ENCODE measurements around the gene MUC2.

Gene MUC2

DNA sequence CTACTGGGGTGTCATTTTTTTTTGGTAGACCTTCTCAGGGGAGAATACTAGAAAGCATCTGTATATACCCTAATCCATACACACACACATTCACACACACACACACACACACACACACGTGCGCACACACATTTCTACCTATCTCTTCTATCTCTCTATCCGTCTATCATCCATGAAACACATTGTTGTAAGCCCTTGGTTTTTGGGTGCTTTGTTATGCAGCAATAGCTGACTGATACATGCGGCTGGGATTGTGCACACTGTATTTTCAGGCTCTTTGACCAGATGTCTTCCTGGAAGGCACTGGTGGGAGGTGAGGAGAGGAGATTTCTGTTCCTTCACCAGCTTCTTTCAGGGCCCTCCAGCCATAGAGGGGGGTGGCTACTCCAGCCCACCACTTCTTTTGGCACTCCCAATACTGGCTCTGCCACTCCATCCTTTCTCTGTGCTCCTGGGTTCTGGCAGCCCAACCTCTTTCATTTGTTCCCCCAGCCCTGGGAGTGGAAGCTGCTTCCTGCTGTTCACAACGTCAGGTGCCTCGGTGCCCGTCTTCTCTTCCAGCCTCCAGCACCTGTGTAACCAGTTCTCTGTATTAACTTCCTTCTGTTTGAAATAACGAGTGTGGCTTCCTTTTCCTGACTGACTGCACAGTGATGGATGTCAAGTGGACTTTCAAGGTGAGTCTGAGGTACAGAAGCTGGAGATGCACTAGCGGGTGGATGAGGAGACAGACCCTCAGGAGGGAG is 12.4 kb upstream of the MUC2 start:
- Mint-ChIP-seq H3K36me3 (ENCODE audit: low read depth) (no peaks in the 10 kb centered on the region), H3K27me3 (peaks cover 57% of the 10 kb centered on the region)

DNA sequence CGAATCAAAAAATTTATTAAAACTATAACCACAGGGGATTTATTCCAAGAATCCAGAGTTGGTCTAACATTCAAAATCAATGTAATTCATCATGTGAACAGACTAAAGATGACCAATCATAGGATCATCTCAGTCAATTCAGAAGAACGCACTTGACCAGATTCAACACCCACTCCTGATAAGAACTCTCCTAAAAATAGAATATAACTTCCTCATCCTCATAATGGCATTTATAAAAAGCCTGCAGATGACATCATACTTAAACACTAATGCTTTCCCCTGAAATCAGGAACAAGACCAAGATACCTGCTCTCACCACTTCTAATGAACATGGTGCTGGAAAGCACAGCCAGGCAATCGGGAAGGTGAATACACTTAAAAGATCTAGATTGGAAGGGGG is 10.5 kb upstream of the MUC2 start:
- H3K9me3 Mint-ChIP-seq, result peaks cover 12% of the 10 kb centered on the region
- peaks cover 52% of the 10 kb centered on the region for H3K27me3 Mint-ChIP-seq
- H3K4me1 Mint-ChIP-seq (ENCODE audit: low read depth), result peaks cover 6% of the 10 kb centered on the region
- no peaks in the 10 kb centered on the region for H3K36me3 Mint-ChIP-seq (ENCODE audit: low read depth)
- H3K27ac Mint-ChIP-seq, result no peak overlapping the region
- intact Hi-C loops (cut with micrococcal nuclease), result no loop called here
- H3K4me3 Mint-ChIP-seq, result no peak overlapping the region

More for the DNA sequence above, 12.4 kb upstream of the MUC2 start:
- H3K4me3 Mint-ChIP-seq, result no peak overlapping the region
- H3K4me1 Mint-ChIP-seq (ENCODE audit: low read depth), result peaks cover 6% of the 10 kb centered on the region
- intact Hi-C loops (cut with micrococcal nuclease), result no loop called here
- H3K27ac Mint-ChIP-seq, result no peak overlapping the region
- H3K9me3 Mint-ChIP-seq, result peaks cover 12% of the 10 kb centered on the region

DNA sequence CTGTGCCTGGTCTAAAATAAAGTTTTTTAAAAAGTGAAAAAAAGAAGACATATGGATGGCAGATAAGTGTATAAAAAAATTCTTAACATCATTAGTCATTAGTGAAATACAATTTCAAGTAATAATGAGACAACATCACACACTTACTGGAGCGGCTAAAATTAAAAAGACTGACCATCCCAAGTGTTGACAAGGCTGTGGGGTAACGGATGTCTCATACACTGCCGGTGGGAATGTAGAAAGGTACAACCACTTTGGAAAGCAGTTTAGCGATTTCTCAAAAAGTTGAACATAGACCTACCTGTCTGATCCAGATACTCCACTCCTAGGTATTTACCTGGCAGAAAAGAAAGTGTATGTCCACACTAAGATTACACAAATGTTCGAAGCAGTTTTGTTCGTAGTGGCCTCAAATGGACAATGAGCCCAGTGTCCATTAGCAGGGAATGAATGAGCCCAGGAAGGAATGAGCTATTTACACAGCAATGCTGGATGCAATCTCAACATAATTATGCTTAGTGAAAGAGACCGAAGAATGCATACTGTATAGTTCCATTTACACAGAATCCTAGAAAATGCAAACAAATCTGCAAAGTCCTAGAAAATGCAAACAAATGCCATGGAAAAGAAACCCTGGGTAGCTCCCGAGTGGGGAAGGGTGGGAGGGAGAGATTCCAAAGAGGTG is 6.7 kb upstream of the MUC2 start:
- peaks cover 6% of the 10 kb centered on the region for H3K4me1 Mint-ChIP-seq (ENCODE audit: low read depth)
- intact Hi-C loops (cut with micrococcal nuclease), result no loop called here
- peaks cover 25% of the 10 kb centered on the region for H3K27me3 Mint-ChIP-seq
- H3K27ac Mint-ChIP-seq, result no peak overlapping the region
- H3K36me3 Mint-ChIP-seq (ENCODE audit: low read depth), result no peaks in the 10 kb centered on the region
- H3K9me3 Mint-ChIP-seq, result no peaks in the 10 kb centered on the region
- H3K4me3 Mint-ChIP-seq, result no peak overlapping the region

DNA sequence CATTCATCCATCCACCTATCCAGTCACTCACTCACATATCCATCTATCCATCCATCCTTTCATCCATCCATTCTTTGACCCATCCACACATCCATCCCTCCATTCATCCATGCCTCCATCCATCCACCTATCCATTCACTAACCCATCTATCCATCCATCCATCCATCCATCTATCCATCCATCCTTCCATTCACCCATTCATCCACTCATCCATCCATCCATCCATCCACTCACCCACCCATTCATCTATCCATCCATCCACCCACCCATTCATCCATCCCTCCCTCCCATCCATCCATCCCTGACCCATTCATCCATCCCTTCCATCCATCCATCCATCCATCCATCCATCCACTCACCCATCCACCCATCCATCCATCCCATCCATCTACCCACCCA is 4.9 kb upstream of the MUC2 start:
- intact Hi-C loops (cut with micrococcal nuclease), result no loop called here
- Mint-ChIP-seq H3K9me3 (no peaks in the 10 kb centered on the region), H3K4me1 (ENCODE audit: low read depth) (peaks cover 7% of the 10 kb centered on the region), H3K27me3 (peaks cover 18% of the 10 kb centered on the region), H3K4me3 (no peak overlapping the region), H3K27ac (no peak overlapping the region), H3K36me3 (ENCODE audit: low read depth) (no peaks in the 10 kb centered on the region)

DNA sequence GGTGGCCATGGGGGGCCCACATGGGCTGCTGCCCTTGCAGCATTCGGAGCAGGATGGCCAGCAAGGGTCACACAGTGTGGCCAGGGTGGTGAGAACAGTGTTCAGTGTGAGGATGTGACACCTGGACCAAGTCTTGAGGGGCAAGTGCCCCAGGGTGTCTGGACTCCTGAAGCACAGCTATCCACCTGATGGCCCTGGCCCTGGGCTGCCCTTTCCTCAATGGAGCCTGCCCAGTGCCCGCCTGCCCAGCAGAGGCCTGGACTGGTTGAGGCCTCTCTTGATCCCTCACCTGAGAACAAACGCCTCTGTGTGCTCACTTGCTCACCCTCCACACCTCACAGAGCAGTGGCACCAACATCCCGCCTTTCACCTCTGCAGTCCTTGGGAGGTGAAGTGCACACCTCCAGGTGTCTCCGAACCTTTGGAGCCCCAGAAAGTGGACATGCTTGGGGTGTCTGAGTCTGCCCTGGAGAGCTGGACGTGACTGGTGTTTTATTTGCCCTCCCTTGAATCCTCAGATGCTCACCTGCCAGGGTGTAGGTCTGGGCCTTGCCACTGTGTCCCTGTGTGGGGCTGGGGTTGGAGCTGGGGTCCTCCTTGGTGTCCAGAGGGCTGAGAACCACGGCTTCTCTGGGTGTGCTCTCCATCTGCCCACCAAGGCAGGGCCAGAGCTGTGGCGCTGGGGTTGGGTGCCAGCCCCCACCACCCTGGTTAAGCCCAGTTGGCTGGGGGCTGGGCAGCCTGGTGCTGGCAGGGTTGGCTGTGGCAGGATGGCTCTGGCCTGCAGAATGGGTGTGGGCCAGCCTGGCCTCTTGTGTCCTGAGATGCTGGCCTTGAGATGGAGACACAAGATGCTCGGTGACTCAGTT is 3.8 kb upstream of the MUC2 start:
- no peak overlapping the region for H3K4me3 Mint-ChIP-seq
- intact Hi-C loops (cut with micrococcal nuclease), result no loop called here
- H3K27ac Mint-ChIP-seq, result no peak overlapping the region

DNA sequence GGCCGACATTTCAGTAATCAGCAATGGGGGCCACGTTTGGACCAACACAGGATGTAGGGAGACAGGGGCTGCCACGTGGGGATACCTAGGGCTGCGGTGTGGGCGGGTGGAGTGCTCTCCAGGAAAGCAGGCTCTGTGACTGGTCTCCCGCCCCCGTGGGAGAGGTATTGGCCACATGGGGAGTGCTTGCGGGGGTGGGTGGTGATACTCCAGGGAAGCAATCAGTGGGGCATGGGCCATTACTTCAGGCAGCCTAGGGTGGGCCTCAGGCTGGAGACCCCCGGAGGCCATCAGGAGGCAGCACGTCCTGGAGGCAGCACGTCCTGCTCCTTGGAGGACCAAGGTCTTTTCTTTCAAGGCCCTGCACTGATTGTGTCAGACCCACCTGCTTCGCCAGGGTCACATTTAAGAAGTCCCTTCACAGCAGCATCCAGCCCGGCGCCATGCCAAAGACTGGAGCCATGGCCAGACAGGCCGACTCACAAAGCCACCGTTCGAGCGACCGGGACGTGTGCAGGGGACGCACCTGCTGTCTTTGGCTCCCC is 3.0 kb upstream of the MUC2 start:
- Mint-ChIP-seq H3K4me1 (ENCODE audit: low read depth) (peaks cover 7% of the 10 kb centered on the region), H3K27me3 (peaks cover 13% of the 10 kb centered on the region), H3K36me3 (ENCODE audit: low read depth) (no peaks in the 10 kb centered on the region), H3K27ac (no peak overlapping the region), H3K4me3 (no peak overlapping the region), H3K9me3 (no peaks in the 10 kb centered on the region)
- intact Hi-C loops (cut with micrococcal nuclease), result no loop called here

More for the DNA sequence above, 3.8 kb upstream of the MUC2 start:
- no peaks in the 10 kb centered on the region for H3K9me3 Mint-ChIP-seq
- no peaks in the 10 kb centered on the region for H3K36me3 Mint-ChIP-seq (ENCODE audit: low read depth)
- H3K27me3 Mint-ChIP-seq, result peaks cover 16% of the 10 kb centered on the region
- H3K4me1 Mint-ChIP-seq (ENCODE audit: low read depth), result peaks cover 7% of the 10 kb centered on the region

DNA sequence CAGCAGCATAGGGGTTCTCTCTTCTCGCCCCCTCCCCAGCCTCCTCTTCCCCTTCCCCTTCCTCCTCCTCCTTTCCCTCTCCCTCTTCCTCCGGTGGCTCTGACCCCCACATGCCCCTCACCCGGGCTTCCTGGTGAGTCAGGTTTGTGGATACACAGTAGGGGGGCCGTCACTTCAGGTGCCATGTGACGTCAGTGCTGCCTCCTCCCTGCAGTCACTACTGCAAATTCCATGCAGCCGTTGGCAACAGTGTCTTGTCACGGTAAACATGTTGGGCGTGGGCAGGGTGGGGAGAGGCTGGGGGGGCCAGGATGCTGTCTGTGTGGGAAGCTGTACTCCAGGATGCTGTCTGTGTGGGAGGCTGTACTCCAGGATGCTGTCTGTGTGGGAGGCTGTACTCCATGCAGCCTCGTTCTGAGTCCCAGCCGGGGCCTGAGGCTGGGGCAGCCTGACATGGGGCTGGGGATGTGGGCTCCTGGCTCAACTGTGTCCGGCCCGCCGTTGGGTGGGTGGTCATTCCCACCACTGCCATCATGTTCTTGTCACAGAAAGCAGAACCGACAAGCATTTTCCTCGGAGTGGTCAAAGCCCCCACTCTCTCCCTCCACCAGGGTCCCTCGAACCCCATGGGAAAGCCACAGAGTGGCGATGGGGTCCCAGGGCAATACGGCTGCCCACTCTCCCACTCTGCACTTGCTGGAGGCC is 2.4 kb upstream of the MUC2 start:
- H3K4me3 Mint-ChIP-seq, result no peak overlapping the region
- no peaks in the 10 kb centered on the region for H3K9me3 Mint-ChIP-seq
- peaks cover 7% of the 10 kb centered on the region for H3K4me1 Mint-ChIP-seq (ENCODE audit: low read depth)
- no peak overlapping the region for H3K27ac Mint-ChIP-seq
- peaks cover 11% of the 10 kb centered on the region for H3K27me3 Mint-ChIP-seq
- intact Hi-C loops (cut with micrococcal nuclease), result no loop called here
- no peaks in the 10 kb centered on the region for H3K36me3 Mint-ChIP-seq (ENCODE audit: low read depth)

DNA sequence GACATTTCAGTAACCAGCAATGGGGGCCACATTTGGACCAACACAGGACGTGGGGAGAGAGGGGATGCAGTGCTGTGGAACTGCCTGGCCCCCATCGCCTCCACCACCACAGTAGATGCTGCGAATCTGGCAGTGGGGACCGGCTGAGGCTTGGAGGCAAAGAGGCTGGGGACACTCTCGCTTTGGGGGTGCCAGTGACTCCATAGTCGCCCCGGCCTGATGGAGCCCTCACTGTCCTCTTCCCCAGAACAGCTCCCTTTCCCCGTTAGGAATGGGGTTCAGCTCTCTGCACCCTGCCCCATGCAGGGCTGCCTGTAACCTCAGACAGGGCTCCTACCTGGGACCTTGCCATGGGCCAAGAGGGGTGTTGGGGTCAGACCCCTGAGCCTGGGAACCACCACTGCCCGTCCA is 1.8 kb upstream of the MUC2 start:
- H3K27ac Mint-ChIP-seq, result no peak overlapping the region
- no peaks in the 10 kb centered on the region for H3K9me3 Mint-ChIP-seq
- no peaks in the 10 kb centered on the region for H3K36me3 Mint-ChIP-seq (ENCODE audit: low read depth)
- intact Hi-C loops (cut with micrococcal nuclease), result no loop called here
- H3K4me3 Mint-ChIP-seq, result no peak overlapping the region
- H3K4me1 Mint-ChIP-seq (ENCODE audit: low read depth), result peaks cover 7% of the 10 kb centered on the region
- H3K27me3 Mint-ChIP-seq, result peaks cover 9% of the 10 kb centered on the region

DNA sequence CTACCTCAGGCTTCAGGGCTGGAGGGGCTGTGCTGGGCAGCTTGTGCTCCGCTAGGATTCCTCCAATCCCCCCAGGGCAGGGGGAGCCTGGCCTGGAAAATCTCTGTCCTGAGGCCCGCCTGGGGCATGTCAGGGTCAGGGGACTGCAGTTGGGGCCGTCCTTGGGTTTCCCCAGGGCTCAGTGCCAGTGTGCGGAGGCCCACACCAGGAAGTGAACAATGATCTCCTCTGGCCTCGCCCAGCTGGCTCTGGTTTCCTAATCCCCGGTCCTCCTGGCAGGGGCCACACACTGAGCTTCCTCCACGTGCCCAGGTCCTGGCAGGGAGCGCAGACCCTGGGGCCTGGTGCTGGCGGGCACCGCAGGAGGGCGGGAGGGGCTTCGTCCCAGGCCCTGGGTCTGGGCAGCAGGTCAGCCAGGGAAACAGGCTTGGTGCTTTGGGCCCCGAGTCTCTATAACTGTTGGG is 1.4 kb upstream of the MUC2 start:
- Mint-ChIP-seq H3K36me3 (ENCODE audit: low read depth) (no peaks in the 10 kb centered on the region), H3K27me3 (peaks cover 7% of the 10 kb centered on the region), H3K4me3 (no peak overlapping the region), H3K4me1 (ENCODE audit: low read depth) (peaks cover 7% of the 10 kb centered on the region), H3K9me3 (no peaks in the 10 kb centered on the region), H3K27ac (no peak overlapping the region)
- intact Hi-C loops (cut with micrococcal nuclease), result no loop called here

DNA sequence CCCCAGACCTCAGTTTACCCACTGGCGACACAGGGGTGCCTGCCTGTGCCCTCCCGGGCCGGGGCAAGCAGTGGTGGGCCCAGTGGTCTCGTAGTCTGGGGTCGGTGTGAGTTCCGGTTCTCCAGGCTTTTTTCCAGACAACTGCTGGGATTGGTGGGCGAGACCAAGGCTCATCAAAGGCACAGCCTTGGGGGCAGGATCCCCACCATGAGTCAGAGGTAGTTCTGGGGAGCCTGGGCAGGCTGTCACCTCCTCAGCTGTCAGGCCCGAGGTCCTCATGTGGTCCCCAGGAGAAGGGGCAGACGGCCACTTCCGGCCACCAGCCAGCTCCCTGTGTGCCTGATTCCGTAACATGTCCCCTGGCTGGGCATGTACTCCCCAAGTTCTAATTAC is 827 bp upstream of the MUC2 start:
- no peak overlapping the region for H3K27ac Mint-ChIP-seq
- no peaks in the 10 kb centered on the region for H3K36me3 Mint-ChIP-seq (ENCODE audit: low read depth)
- H3K4me1 Mint-ChIP-seq (ENCODE audit: low read depth), result peaks cover 7% of the 10 kb centered on the region
- no peaks in the 10 kb centered on the region for H3K9me3 Mint-ChIP-seq
- no peak overlapping the region for H3K4me3 Mint-ChIP-seq
- peaks cover 7% of the 10 kb centered on the region for H3K27me3 Mint-ChIP-seq
- intact Hi-C loops (cut with micrococcal nuclease), result no loop called here

DNA sequence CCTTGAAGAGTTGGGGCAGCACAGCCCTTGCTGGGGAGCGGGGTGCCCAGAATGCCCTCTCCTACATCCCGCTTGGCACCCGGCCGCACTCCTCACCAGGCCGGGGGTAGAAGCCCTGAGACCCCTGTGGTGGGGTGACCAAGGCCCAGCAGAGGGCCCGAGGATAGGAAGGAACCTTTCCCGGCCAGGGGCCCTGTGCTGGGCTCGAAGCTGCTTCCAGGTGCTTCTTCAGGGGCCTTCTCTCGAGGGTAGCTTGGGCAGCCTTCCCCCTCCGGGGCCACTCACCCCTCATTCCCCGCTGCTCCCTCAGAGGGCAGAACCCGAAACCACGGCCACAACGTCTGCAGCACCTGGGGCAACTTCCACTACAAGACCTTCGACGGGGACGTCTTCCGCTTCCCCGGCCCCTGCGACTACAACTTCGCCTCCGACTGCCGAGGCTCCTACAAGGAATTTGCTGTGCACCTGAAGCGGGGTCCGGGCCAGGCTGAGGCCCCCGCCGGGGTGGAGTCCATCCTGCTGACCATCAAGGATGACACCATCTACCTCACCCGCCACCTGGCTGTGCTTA is 752 bp downstream of the MUC2 start:
- Mint-ChIP-seq H3K36me3 (ENCODE audit: low read depth) (no peaks in the 10 kb centered on the region), H3K4me1 (ENCODE audit: low read depth) (peaks cover 7% of the 10 kb centered on the region), H3K4me3 (no peak overlapping the region), H3K27ac (no peak overlapping the region), H3K27me3 (peaks cover 2% of the 10 kb centered on the region), H3K9me3 (no peaks in the 10 kb centered on the region)
- intact Hi-C loops (cut with micrococcal nuclease), result no loop called here

DNA sequence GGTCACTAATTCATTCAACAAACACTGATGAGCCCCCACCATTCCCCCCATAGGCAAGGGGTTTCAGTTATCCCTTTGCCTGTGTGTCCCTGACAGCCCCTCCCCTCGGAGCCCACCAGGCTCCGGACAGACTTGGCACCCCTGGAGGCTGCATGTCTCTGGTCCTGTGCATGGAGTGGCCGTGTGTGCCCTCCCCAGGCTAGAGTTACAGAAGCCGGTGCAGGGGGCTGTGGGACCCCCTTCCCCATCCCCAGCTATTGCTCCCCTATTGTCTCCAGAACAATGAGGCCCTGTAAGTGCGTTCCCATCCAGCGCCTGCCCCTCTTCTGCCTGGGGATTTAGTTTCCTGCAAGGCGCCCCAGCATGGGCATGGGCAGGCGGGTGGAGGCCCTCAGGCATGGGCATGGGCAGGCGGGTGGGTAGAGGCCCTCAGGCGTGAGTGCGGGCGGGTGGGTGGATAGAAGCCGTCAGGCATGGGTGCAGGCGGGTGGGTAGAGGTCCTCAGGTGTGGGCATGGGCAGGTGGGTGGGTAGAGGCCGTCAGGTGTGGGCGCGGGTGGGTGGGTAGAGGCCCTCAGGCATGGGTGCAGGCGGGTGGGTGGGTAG is 1.5 kb downstream of the MUC2 start:
- no peaks in the 10 kb centered on the region for H3K9me3 Mint-ChIP-seq
- no peak overlapping the region for H3K27ac Mint-ChIP-seq
- intact Hi-C loops (cut with micrococcal nuclease), result no loop called here
- H3K4me1 Mint-ChIP-seq (ENCODE audit: low read depth), result peaks cover 7% of the 10 kb centered on the region
- H3K36me3 Mint-ChIP-seq (ENCODE audit: low read depth), result no peaks in the 10 kb centered on the region
- peaks cover 2% of the 10 kb centered on the region for H3K27me3 Mint-ChIP-seq
- no peak overlapping the region for H3K4me3 Mint-ChIP-seq

DNA sequence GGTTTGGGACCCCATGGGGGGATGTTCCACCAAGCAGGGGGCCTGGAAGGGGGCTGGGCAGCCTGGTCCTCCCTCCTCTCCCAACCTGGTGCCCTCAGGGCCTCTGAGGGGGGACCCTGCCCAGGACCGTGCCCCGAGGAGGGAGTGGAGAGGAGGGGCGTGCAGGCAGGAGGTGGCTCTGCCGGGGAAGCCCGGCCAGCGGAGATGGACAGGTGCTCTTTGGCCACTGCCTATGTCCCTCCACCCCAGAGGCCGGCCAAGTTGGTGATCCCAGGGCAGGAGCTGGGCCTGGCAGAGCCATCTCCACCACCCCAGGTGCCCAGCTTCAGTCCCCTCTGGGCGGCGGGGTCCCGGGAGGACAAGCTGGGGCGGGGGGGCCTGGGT is 2.4 kb downstream of the MUC2 start:
- no peak overlapping the region for H3K27ac Mint-ChIP-seq
- intact Hi-C loops (cut with micrococcal nuclease), result no loop called here
- peaks cover 2% of the 10 kb centered on the region for H3K27me3 Mint-ChIP-seq
- H3K9me3 Mint-ChIP-seq, result no peaks in the 10 kb centered on the region
- H3K4me3 Mint-ChIP-seq, result no peak overlapping the region
- H3K36me3 Mint-ChIP-seq (ENCODE audit: low read depth), result no peaks in the 10 kb centered on the region
- H3K4me1 Mint-ChIP-seq (ENCODE audit: low read depth), result peaks cover 7% of the 10 kb centered on the region
